ENCODE results near the gene DHX32. TPM values are rescaled to one million over a fixed set of nuclear protein-coding genes. Genes with fewer than 3 reads are reported as not detected.

The DHX32 gene
- total and polyA plus RNA-seq, 2 of the 4 experiments (the other 2 are of a cell fraction): 15.6 to 27.8 TPM

Small RNA genes within 50 kb of the gene (microRNA-seq; reads per million reads assigned to microRNA genes)
- gene MIR4484 (ENCODE audit: insufficient read depth in 1 of 2, insufficient read length in 1 of 2, unreplicated experiment in 1 of 2) (1.0 to 1.8 reads per million in 2 experiments), gene RF00017 (ENCODE audit: insufficient read depth, insufficient read length) (not detected), gene RNU2-42P (ENCODE audit: insufficient read depth, insufficient read length) (not detected)

Small RNA genes within 50 kb of the gene (small RNA-seq; reads per million reads assigned to genes)
- gene MIR4484 (0 to 3.2 (median 0.60) reads per million in 5 experiments), gene RF00017 (0 reads per million in 5 experiments), gene RNU2-42P (0 reads per million in 5 experiments)

Other genes starting within 250 kb of the DHX32 start
- not detected in 2 replicates for gene TEX36, start 198.1 kb downstream of the DHX32 start, total RNA-seq (2012; rRNA removed)
- gene TEX36, start 198.1 kb downstream of the DHX32 start, polyA plus RNA-seq (2012; rRNA removed): not detected in 2 replicates
- gene EDRF1, start 161.6 kb downstream of the DHX32 start, total RNA-seq (2012; rRNA removed): 24.9 and 28.1 TPM in 2 replicates
- gene EDRF1, start 161.6 kb downstream of the DHX32 start, polyA plus RNA-seq (2012; rRNA removed): 14.1 and 17.0 TPM in 2 replicates
- gene MMP21, start 105.5 kb downstream of the DHX32 start, total RNA-seq (2012; rRNA removed): not detected in 2 replicates
- gene MMP21, start 105.5 kb downstream of the DHX32 start, polyA plus RNA-seq (2012; rRNA removed): not detected in 2 replicates
- 56.5 and 63.6 TPM in 2 replicates for gene UROS, start 58.0 kb downstream of the DHX32 start, total RNA-seq (2012; rRNA removed)
- 48.7 and 50.4 TPM in 2 replicates for gene UROS, start 58.0 kb downstream of the DHX32 start, polyA plus RNA-seq (2012; rRNA removed)
- gene BCCIP, start 57.7 kb downstream of the DHX32 start, total RNA-seq (2012; rRNA removed): 31.9 and 65.8 TPM in 2 replicates
- 42.4 and 49.2 TPM in 2 replicates for gene BCCIP, start 57.7 kb downstream of the DHX32 start, polyA plus RNA-seq (2012; rRNA removed)
- 0.90 and 1.9 TPM in 2 replicates for gene FANK1, start 15.3 kb upstream of the DHX32 start, total RNA-seq (2012; rRNA removed)
- gene FANK1, start 15.3 kb upstream of the DHX32 start, polyA plus RNA-seq (2012; rRNA removed): 2.0 and 2.2 TPM in 2 replicates

Measured in IMR-90 (cell line).